ENCODE data around the gene ZNF664. TPM values are rescaled to one million over a fixed set of nuclear protein-coding genes. Genes with fewer than 3 reads are reported as not detected.

Gene ZNF664
- total RNA-seq, 2 donors from 2014 or later = 53.1 to 56.2 TPM

DNA sequence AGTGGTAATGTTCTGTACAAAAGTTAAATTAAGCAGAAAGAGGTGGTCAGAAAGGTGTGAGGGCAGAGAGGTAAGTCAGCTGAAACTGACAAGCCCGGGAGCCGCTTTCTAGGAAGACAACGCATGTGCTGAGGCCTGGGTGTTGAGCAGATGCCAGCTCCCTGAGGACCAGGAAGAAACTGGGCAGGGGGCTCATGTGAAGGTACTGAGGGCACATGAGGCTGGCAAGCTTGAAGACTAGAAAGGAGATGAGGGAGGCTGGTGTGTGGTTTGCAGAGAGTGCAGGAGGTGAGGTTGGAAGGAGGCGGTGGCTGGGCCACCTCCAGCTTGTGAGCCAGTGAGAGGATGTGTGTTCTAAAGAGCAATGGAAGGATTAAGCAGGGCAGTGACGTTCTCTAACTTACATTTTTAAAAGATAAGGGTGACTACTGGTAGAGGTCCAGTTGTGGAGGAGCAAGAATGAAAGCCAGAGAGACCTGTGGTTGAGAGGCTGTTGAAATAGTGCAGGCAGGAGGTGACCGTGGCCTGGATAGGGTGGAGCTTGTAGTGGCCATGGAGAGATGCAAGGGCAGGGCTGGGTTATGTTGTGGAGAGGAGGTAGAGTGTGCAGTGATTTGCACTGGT is 29.1 kb downstream of the ZNF664 start:
- H3K4me3 ChIP-seq = no peak overlapping the region
- no peaks in the 10 kb centered on the region for H3K27me3 ChIP-seq
- DNase-seq (ENCODE audit: low spot score) = no peak
- no peak for TF ChIP-seq CTCF (IDR thresholded peaks at IDR 0.05)
- no peaks in the 10 kb centered on the region for H3K9me3 ChIP-seq
- peaks cover 30% of the 10 kb centered on the region for H3K36me3 ChIP-seq
- H3K27ac ChIP-seq = no peak overlapping the region
- peaks cover 0 to 46% of the 10 kb centered on the region in 2 donors for H3K4me1 ChIP-seq

DNA sequence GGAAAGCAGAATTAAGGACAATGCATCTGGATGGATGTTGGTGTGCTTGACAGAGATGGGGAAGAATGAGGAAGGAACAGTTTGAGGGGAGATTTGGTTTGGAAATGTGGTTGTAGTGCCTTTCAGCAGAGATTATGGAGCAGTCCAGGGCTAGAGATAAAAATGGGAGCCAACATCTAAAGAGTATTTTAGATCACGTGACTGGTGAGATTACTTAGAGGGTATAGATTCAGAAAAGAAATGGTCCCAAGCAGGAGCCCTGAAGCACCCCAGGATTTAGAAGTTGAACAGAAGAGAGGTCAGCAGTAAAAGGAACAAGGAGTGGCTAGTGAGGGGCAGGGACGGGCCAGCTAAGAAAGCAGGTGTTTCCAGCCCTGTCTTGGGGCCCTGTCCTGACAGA is 29.6 kb downstream of the ZNF664 start:
- no peak overlapping the region for H3K27ac ChIP-seq
- H3K4me1 ChIP-seq = peaks cover 0 to 46% of the 10 kb centered on the region in 2 donors
- DNase-seq (ENCODE audit: low spot score) = no peak
- no peaks in the 10 kb centered on the region for H3K27me3 ChIP-seq
- no peak overlapping the region for H3K4me3 ChIP-seq
- peaks cover 30% of the 10 kb centered on the region for H3K36me3 ChIP-seq
- no peak for TF ChIP-seq CTCF (IDR thresholded peaks at IDR 0.05)
- no peaks in the 10 kb centered on the region for H3K9me3 ChIP-seq

- Histone ChIP-seq H3K27ac (no peak overlapping the region), H3K4me3 (no peak overlapping the region), H3K27me3 (no peaks in the 10 kb centered on the region), H3K4me1 (peaks cover 0 to 41% of the 10 kb centered on the region in 2 donors), H3K9me3 (no peaks in the 10 kb centered on the region), H3K36me3 (peaks cover 30% of the 10 kb centered on the region)
- no peak for TF ChIP-seq CTCF (IDR thresholded peaks at IDR 0.05)
- DNase-seq (ENCODE audit: low spot score) = no peak
These were observed 31.3 kb downstream of the ZNF664 start for GRCh38 chr12:124004233-124004875.

- H3K4me1 ChIP-seq = peaks cover 0 to 38% of the 10 kb centered on the region in 2 donors
These were observed 33.2 kb downstream of the ZNF664 start for GRCh38 chr12:124006085-124006845.

More at GRCh38 chr12:124006085-124006845, 33.2 kb downstream of the ZNF664 start:
- no peak for TF ChIP-seq CTCF (IDR thresholded peaks at IDR 0.05)
- Histone ChIP-seq H3K4me3 (no peak overlapping the region), H3K27ac (no peak overlapping the region), H3K9me3 (no peaks in the 10 kb centered on the region), H3K36me3 (peaks cover 28% of the 10 kb centered on the region), H3K27me3 (no peaks in the 10 kb centered on the region)
- no peak for DNase-seq (ENCODE audit: low spot score)

All from right atrium auricular region (tissue), 2 donors.